Lung (tissue), 12 donors: ENCODE measurements around the gene MASTL. TPM values are rescaled to one million over a fixed set of nuclear protein-coding genes. Genes with fewer than 3 reads are reported as not detected.

Source experiments
- ATAC-seq: fragments of 200-7000 bp; cut with Tn5 transposase; one replicate; pipeline ENCODE4 v1.9.1; 2020; ENCODE audit warnings: moderate number of reproducible peaks; ENCODE audit not compliant: insufficient read depth, low FRiP score
- DNase-seq, 3 donors: peaks; one replicate each; pipeline ENCODE4 v3.0.0-alpha.2; 2013 to 2017
- H3K27ac ChIP-seq, 2 donors: one replicate each; pipeline ENCODE4 v1.5.1; 2013; ENCODE audit warnings: mild to moderate bottlenecking in 2 of 2, moderate library complexity in 2 of 2, control low read depth in 1 of 2, inconsistent platforms in 1 of 2, low read depth in 1 of 2, low read length in 1 of 2
- H3K27me3 ChIP-seq, 3 donors: one replicate each; pipeline ENCODE4 v1.5.1; 2013; ENCODE audit warnings: low read length in 2 of 3; ENCODE audit not compliant: control insufficient read depth in 3 of 3, insufficient read depth in 3 of 3
- H3K36me3 ChIP-seq, 4 donors: one replicate each; pipeline ENCODE4 v1.5.1; 2013; ENCODE audit warnings: low read length in 4 of 4, mild to moderate bottlenecking in 1 of 4, moderate library complexity in 1 of 4; ENCODE audit not compliant: control insufficient read depth in 4 of 4, insufficient read depth in 4 of 4
- H3K4me1 ChIP-seq, 5 donors: one replicate each; pipeline ENCODE4 v1.5.1; 2013; ENCODE audit warnings: low read length in 5 of 5, mild to moderate bottlenecking in 2 of 5, moderate library complexity in 1 of 5; ENCODE audit not compliant: control insufficient read depth in 5 of 5, insufficient read depth in 5 of 5
- H3K4me3 ChIP-seq: one replicate; pipeline ENCODE4 v1.5.1; 2013; ENCODE audit warnings: mild to moderate bottlenecking, control low read depth, moderate library complexity
- H3K9ac ChIP-seq, 2 donors: one replicate each; pipeline ENCODE4 v1.5.1; 2013; ENCODE audit warnings: low read length in 2 of 2, control low read depth in 1 of 2; ENCODE audit not compliant: insufficient read depth in 1 of 2
- H3K9me3 ChIP-seq, 4 donors: one replicate each; pipeline ENCODE4 v1.5.1; 2013; ENCODE audit warnings: low read length in 3 of 4, mild to moderate bottlenecking in 1 of 4, moderate library complexity in 1 of 4; ENCODE audit not compliant: control insufficient read depth in 4 of 4, insufficient read depth in 3 of 4
- CTCF ChIP-seq: IDR thresholded peaks from 2 replicates; pipeline ENCODE4 v1.5.1; 2012; ENCODE audit warnings: mild to moderate bottlenecking; ENCODE audit errors: control extremely low read depth, extremely low read depth
- WGBS, 2 donors: extraction: QIAGEN DNeasy Blood & Tissue Kit; methylation state at CpG; one replicate each; pipeline ENCODE4 v1.1.7; 2013; 5-methylcytosine and 5-hydroxymethylcytosine counted together
- polyA plus RNA-seq, 2 donors: library from polyadenylated mRNA; stranded (reverse); fragments of 200-250 nt; gene quantifications; one replicate each; pipeline ENCODE4 v1.2.1, GENCODE V29; 2013
- total RNA-seq, 2 donors: library from RNA; depleted of rRNA in 1 of 2; stranded (reverse); fragments of >200 nt in 1 of 2; gene quantifications; one replicate each; pipeline ENCODE4 v1.2.1, GENCODE V29; 2014 to 2021
- donor health status: control.
- donor health status: control.
- donor health status: Bipolar disorder and iron deficiency.
- donor health status: healthy.
- donor health status: DM: yes; HTN: yes; CAD: no.

MASTL gene
- total and polyA plus RNA-seq, 4 donors, result 4.5 to 12.2 (median 6.3) TPM

- DNase-seq, result peak in 2 of 3 donors; percentile 21 to 37
- Histone ChIP-seq H3K9ac (no peak overlapping the region), H3K4me1 (peaks cover 0 to 4% (median 0%) of the 10 kb centered on the region in 5 donors), H3K27me3 (no peaks in the 10 kb centered on the region), H3K9me3 (no peaks in the 10 kb centered on the region), H3K27ac (no peak overlapping the region), H3K36me3 (peaks cover 6 to 21% (median 8%) of the 10 kb centered on the region in 4 donors), H3K4me3 (no peak overlapping the region)
- WGBS, 2 donors, result 71 to 85% methylated on average over 5 of the region's 5 CpGs
- no peak for ATAC-seq
- TF ChIP-seq CTCF, result peak; percentile 40
Observed at GRCh38 chr10:27223964-27224363, 68.8 kb downstream of the MASTL start.

GRCh38 chr10:27225011-27225590 is 69.9 kb downstream of the MASTL start:
- Histone ChIP-seq H3K27ac (no peak overlapping the region), H3K36me3 (peaks cover 0 to 14% (median 3%) of the 10 kb centered on the region in 4 donors), H3K4me1 (no peaks in the 10 kb centered on the region), H3K4me3 (no peak overlapping the region), H3K9ac (no peak overlapping the region), H3K27me3 (no peaks in the 10 kb centered on the region), H3K9me3 (no peaks in the 10 kb centered on the region)
- ATAC-seq (no peak), DNase-seq (no peak)
- WGBS, 2 donors, result 80 to 86% methylated on average over 8 of the region's 8 CpGs
- no peak for TF ChIP-seq CTCF

- WGBS, 2 donors, result 53 to 61% methylated on average over 3 of the region's 3 CpGs
- Histone ChIP-seq H3K9me3 (no peaks in the 10 kb centered on the region), H3K27ac (no peak overlapping the region), H3K4me1 (no peaks in the 10 kb centered on the region), H3K36me3 (peaks cover 0 to 14% (median 3%) of the 10 kb centered on the region in 4 donors), H3K9ac (no peak overlapping the region), H3K27me3 (no peaks in the 10 kb centered on the region), H3K4me3 (no peak overlapping the region)
- ATAC-seq (no peak), DNase-seq (no peak)
- no peak for TF ChIP-seq CTCF
Observed at GRCh38 chr10:27225642-27226257, 70.6 kb downstream of the MASTL start.
